Esophagus squamous epithelium (tissue), 5 donors: ENCODE measurements around the gene IRX2. TPM values are rescaled to one million over a fixed set of nuclear protein-coding genes. Genes with fewer than 3 reads are reported as not detected.

Experiments
- DNase-seq: peaks from one replicate; lab custom pipeline; 2025; lab: John Stamatoyannopoulos, UW
- H3K27ac ChIP-seq, 4 donors: fragments of 200-600 bp; sonication (generic); one replicate each; pipeline ENCODE4 v1.5.1; 2016 to 2019; ENCODE audit warnings: mild to moderate bottlenecking in 1 of 4
- H3K27me3 ChIP-seq, 4 donors: fragments of 200-600 bp; sonication (generic); 1 replicate in 3 of 4; 2 replicates in 1 of 4; pipeline versions ENCODE4 v1.5.1 to v1.6.0; 2017 to 2021; ENCODE audit warnings: antibody characterized with exemption in 1 of 4
- H3K36me3 ChIP-seq, 3 donors: fragments of 200-600 bp; sonication (generic); one replicate each; pipeline ENCODE4 v1.5.1; 2016 to 2019
- H3K4me1 ChIP-seq, 3 donors: fragments of 200-600 bp; sonication (generic); one replicate each; pipeline ENCODE4 v1.5.1; 2017 to 2019
- H3K4me3 ChIP-seq, 4 donors: fragments of 200-600 bp; sonication (generic); 1 replicate in 3 of 4; 2 replicates in 1 of 4; pipeline ENCODE4 v1.5.1; 2016 to 2019; ENCODE audit warnings: mild to moderate bottlenecking in 2 of 4, moderate library complexity in 1 of 4
- H3K9me3 ChIP-seq, 3 donors: fragments of 200-600 bp; sonication (generic); one replicate each; pipeline ENCODE4 v1.5.1; 2016 to 2019
- CTCF ChIP-seq, 6 experiments: fragments of 450-650 bp in 4 of 6; fragments of 200-600 bp in 2 of 6; sonication (generic) in 2 of 6; IDR thresholded peaks; one replicate each; pipeline ENCODE4 v1.5.1; 2016 to 2019; ENCODE audit warnings: antibody characterized with exemption in 6 of 6, mild to moderate bottlenecking in 4 of 6, moderate library complexity in 4 of 6
- POLR2A ChIP-seq, 4 donors: fragments of 450-650 bp; IDR thresholded peaks; one replicate each; pipeline ENCODE4 v1.6.1; 2017; ENCODE audit warnings: antibody characterized with exemption in 4 of 4, mild to moderate bottlenecking in 4 of 4, moderate library complexity in 3 of 4
- WGBS, 2 donors: methylation state at CpG; one replicate each; pipeline ENCODE4 v1.1.5; 2018; 5-methylcytosine and 5-hydroxymethylcytosine counted together
- intact Hi-C: fragments of 100-400 bp; cut with DNase I; formaldehyde crosslinking; loops from one replicate; pipeline ENCODE4 v1.15.0; 2022
- total RNA-seq, 4 donors: library from RNA; depleted of rRNA; stranded (reverse); fragments of >200 nt; gene quantifications; one replicate each; pipeline ENCODE4 v1.1.0, GENCODE V29; 2016
- donor health status: DM: yes; HTN: yes; CAD: no.

IRX2 gene
- total RNA-seq, 4 donors from 2014 or later: 5.0 to 7.6 (median 6.0) TPM

GRCh38 chr5:2757563-2758351 is 6.3 kb upstream of the IRX2 start:
- 25 to 28% methylated on average over 15 to 22 of the region's 23 CpGs for WGBS, 2 donors
- intact Hi-C loops: no loop called here

GRCh38 chr5:2756211-2757152 is 5.0 kb upstream of the IRX2 start:
- Histone ChIP-seq H3K4me3 (peak overlapping the region; percentile 29 to 55 (median 39)), H3K4me1 (peaks cover 8 to 58% (median 29%) of the 10 kb centered on the region in 3 donors), H3K27ac (no peak overlapping the region), H3K9me3 (no peaks in the 10 kb centered on the region), H3K36me3 (no peaks in the 10 kb centered on the region), H3K27me3 (peaks cover 0 to 92% (median 17%) of the 10 kb centered on the region in 4 donors)
- intact Hi-C loops: no loop called here
- WGBS, 2 donors: 5 to 21% methylated on average over 42 to 46 of the region's 76 CpGs
- TF ChIP-seq CTCF (IDR thresholded peaks at IDR 0.05) (no peak), POLR2A (IDR thresholded peaks at IDR 0.05) (no peak)
- DNase-seq: no peak

More at GRCh38 chr5:2757563-2758351, 6.3 kb upstream of the IRX2 start:
- peaks cover 8 to 45% (median 22%) of the 10 kb centered on the region in 3 donors for H3K4me1 ChIP-seq
- H3K9me3 ChIP-seq: no peaks in the 10 kb centered on the region
- peaks cover 0 to 91% (median 13%) of the 10 kb centered on the region in 4 donors for H3K27me3 ChIP-seq
- TF ChIP-seq CTCF (IDR thresholded peaks at IDR 0.05) (no peak), POLR2A (IDR thresholded peaks at IDR 0.05) (no peak)
- no peak overlapping the region for H3K27ac ChIP-seq
- H3K36me3 ChIP-seq: no peaks in the 10 kb centered on the region
- no peak for DNase-seq
- no peak overlapping the region for H3K4me3 ChIP-seq

GRCh38 chr5:2755681-2756171 is 4.2 kb upstream of the IRX2 start:
- H3K4me3 ChIP-seq: peak overlapping the region; percentile 29 to 55 (median 39)
- H3K27ac ChIP-seq: no peak overlapping the region
- no peaks in the 10 kb centered on the region for H3K36me3 ChIP-seq
- TF ChIP-seq CTCF (IDR thresholded peaks at IDR 0.05) (no peak), POLR2A (IDR thresholded peaks at IDR 0.05) (no peak)
- H3K4me1 ChIP-seq: peaks cover 8 to 62% (median 29%) of the 10 kb centered on the region in 3 donors
- DNase-seq: no peak
- H3K27me3 ChIP-seq: peaks cover 0 to 98% (median 17%) of the 10 kb centered on the region in 4 donors
- intact Hi-C loops: no loop called here
- H3K9me3 ChIP-seq: no peaks in the 10 kb centered on the region
- WGBS, 2 donors: 19 to 21% methylated on average over 24 to 29 of the region's 30 CpGs

- Histone ChIP-seq H3K9me3 (no peaks in the 10 kb centered on the region), H3K27me3 (peaks cover 0 to 98% (median 17%) of the 10 kb centered on the region in 4 donors), H3K36me3 (no peaks in the 10 kb centered on the region), H3K27ac (no peak overlapping the region), H3K4me3 (peak overlapping the region in 1 of 4 donors; percentile 55), H3K4me1 (peaks cover 10 to 68% (median 35%) of the 10 kb centered on the region in 3 donors)
- intact Hi-C loops: no loop called here
- 55 to 59% methylated on average over 17 to 21 of the region's 63 CpGs for WGBS, 2 donors
- no peak for TF ChIP-seq POLR2A (IDR thresholded peaks at IDR 0.05)
- no peak for TF ChIP-seq CTCF (IDR thresholded peaks at IDR 0.05)
- no peak for DNase-seq
These were observed 3.7 kb upstream of the IRX2 start for GRCh38 chr5:2755076-2755680.
